Measurements from ENCODE around the gene RGS3. TPM values are rescaled to one million over a fixed set of nuclear protein-coding genes. Genes with fewer than 3 reads are reported as not detected.

RGS3 gene
- polyA plus RNA-seq, 1 of the 3 experiments (the other 2 are of a cell fraction), result 50.6 TPM

GRCh38 chr9:113578882-113579282, 115.4 kb downstream of the RGS3 start (continued):
- peak; percentile 38; the same call in 1 of the 2 replicates for TF ChIP-seq TAF1 (IDR thresholded peaks at IDR 0.05; ENCODE audit: borderline replicate concordance, low read depth, low read length)
- TF ChIP-seq SIN3A (IDR thresholded peaks at IDR 0.05; ENCODE audit: borderline replicate concordance, low read depth, low read length), result peak; percentile 79; the same call in 1 of the 2 replicates
- peak in 1 of 2 experiments; percentile 94; a peak in 3 of 4 replicates for TF ChIP-seq EP300 (IDR thresholded peaks at IDR 0.05; ENCODE audit: borderline replicate concordance in 1 of 2, low read depth in 1 of 2, low read length in 1 of 2)
- peak; percentile 53; the same call in 1 of the 2 replicates for TF ChIP-seq YY1 (IDR thresholded peaks at IDR 0.05; ENCODE audit: low read depth)
- TF ChIP-seq ELF1 (IDR thresholded peaks at IDR 0.05), result peak; percentile 69
- TF ChIP-seq TEAD4 (IDR thresholded peaks at IDR 0.05; ENCODE audit: borderline replicate concordance, insufficient read depth), result peak; percentile 83
- peak; percentile 77 for TF ChIP-seq NFIC (IDR thresholded peaks at IDR 0.05; ENCODE audit: borderline replicate concordance)
- no peak for TF ChIP-seq USF2 (IDR thresholded peaks at IDR 0.05; ENCODE audit: borderline replicate concordance, low read depth, low read length)
- peak; percentile 18; the same call in 1 of the 2 replicates for TF ChIP-seq RAD21 (IDR thresholded peaks at IDR 0.05; ENCODE audit: low read length)
- no peak; the same call in 1 of the 2 replicates for TF ChIP-seq RCOR1 (IDR thresholded peaks at IDR 0.05; ENCODE audit: low read length)

GRCh38 chr9:113579283-113580040, 115.9 kb downstream of the RGS3 start:
- Histone ChIP-seq H3K9me3 (no peaks in the 10 kb centered on the region), H4K20me1 (ENCODE audit: insufficient read depth) (no peaks in the 10 kb centered on the region), H3K27ac (ENCODE audit: low read depth in 2 of 2, low read length in 1 of 2) (peak overlapping the region; percentile 87 to 90), H3K4me3 (ENCODE audit: low read depth in 2 of 2, low read length in 1 of 2) (no peak overlapping the region), H3K9ac (peak overlapping the region; percentile 17; the same call in 1 of the 2 replicates), H3F3A (replicated peaks; ENCODE audit: insufficient read depth) (peaks cover 16% of the 10 kb centered on the region), H3K27me3 (ENCODE audit: insufficient read depth) (no peaks in the 10 kb centered on the region), H3K9me2 (no peaks in the 10 kb centered on the region), H3K4me1 (ENCODE audit: control insufficient read depth in 1 of 2, insufficient read depth in 2 of 2, low read depth in 1 of 2, low read length in 1 of 2) (peaks cover 32 to 46% of the 10 kb centered on the region in 2 experiments), H3K36me3 (replicated peaks in 1 of 2; ENCODE audit: control insufficient read depth in 1 of 2, insufficient read depth in 2 of 2, low read length in 1 of 2) (no peaks in the 10 kb centered on the region), H2AFZ (ENCODE audit: low read depth) (peak overlapping the region; percentile 54; the same call in 1 of the 2 replicates), H3K79me2 (ENCODE audit: insufficient read depth) (no peaks in the 10 kb centered on the region), H3K4me2 (peak overlapping the region; percentile 58; the same call in 1 of the 2 replicates)
- ChIA-PET POLR2A (interaction anchor here (0.7 kb wide), 1 partner anchor 169 kb away, joined by 3 read pairs; the partner anchor contains the start of genes C9orf43 and POLE3), CTCF (interaction anchor here (0.7 to 44.7 kb wide), 14 partner anchors 7 to 278 kb away, joined by 3 to 1335 read pairs (median 4); partner anchors contain the start of gene RGS3)
- peak; percentile 56 for DNase-seq
- 40% methylated on average over 4 of the region's 5 CpGs for WGBS (ENCODE audit: low lambda C conversion rate)
- TF ChIP-seq TCF12 (IDR thresholded peaks at IDR 0.05) (0 out of 2 replicates have a peak, but pooled peaks have one; percentile 20), PBX3 (IDR thresholded peaks at IDR 0.05) (peak; percentile 25), MXI1 (IDR thresholded peaks at IDR 0.05; ENCODE audit: low read depth, low read length) (no peak), RXRA (IDR thresholded peaks at IDR 0.05; ENCODE audit: borderline replicate concordance, low read depth) (peak; percentile 7; the same call in 1 of the 2 replicates), FOSL2 (IDR thresholded peaks at IDR 0.05; ENCODE audit: borderline replicate concordance, low read depth) (no peak), GABPA (IDR thresholded peaks at IDR 0.05; ENCODE audit: low read depth) (0 out of 2 replicates have a peak, but pooled peaks have one; percentile 2)
